Lower lobe of right lung (tissue), 2 donors: ENCODE results near the gene C19orf33. TPM values are rescaled to one million over a fixed set of nuclear protein-coding genes. Genes with fewer than 3 reads are reported as not detected.

Experiments
- ATAC-seq, 2 donors: fragments of 200-7000 bp; cut with Tn5 transposase; one replicate each; pipeline ENCODE4 v1.9.1; 2020 to 2022; ENCODE audit warnings: mild to moderate bottlenecking in 2 of 2, moderate library complexity in 2 of 2
- DNase-seq: peaks from one replicate; pipeline ENCODE4 v3.0.0-alpha.2; 2020
- H3K27ac ChIP-seq: fragments of 200-600 bp; one replicate; pipeline ENCODE4 v1.8.0; 2022
- H3K27me3 ChIP-seq: fragments of 200-600 bp; one replicate; pipeline ENCODE4 v1.8.0; 2022; ENCODE audit warnings: low read depth
- H3K36me3 ChIP-seq: fragments of 200-600 bp; one replicate; pipeline ENCODE4 v1.8.0; 2022; ENCODE audit warnings: mild to moderate bottlenecking
- H3K4me1 ChIP-seq: fragments of 200-600 bp; one replicate; pipeline ENCODE4 v1.8.0; 2022
- H3K4me3 ChIP-seq: fragments of 200-600 bp; one replicate; pipeline ENCODE4 v1.8.0; 2022; ENCODE audit warnings: mild to moderate bottlenecking
- H3K9me3 ChIP-seq: fragments of 200-600 bp; one replicate; pipeline ENCODE4 v1.8.0; 2022
- intact Hi-C: fragments of 100-400 bp; cut with DNase I; formaldehyde crosslinking; loops from one replicate; pipeline ENCODE4 v1.11.0; 2022
- total RNA-seq: library from RNA; stranded (reverse); fragmentation: NEBNext Ultra II Directional; extraction: Animal tissue kit (Norgen Biotek cat#: 25700); gene quantifications from one replicate; pipeline ENCODE4 v1.2.1, GENCODE V29; 2021
- TF ChIP-seq, protein P1 (sequence below): fragments of 200-600 bp; IDR thresholded peaks from one replicate; pipeline ENCODE4 v1.8.0; 2022; ENCODE audit warnings: antibody characterized with exemption, mild to moderate bottlenecking
- donor health status: DM: no; HTN: yes; CAD: no; lungs with severe emphysema.

C19orf33 gene
- total RNA-seq, 1 donor from 2014 or later = 35.6 TPM

DNA sequence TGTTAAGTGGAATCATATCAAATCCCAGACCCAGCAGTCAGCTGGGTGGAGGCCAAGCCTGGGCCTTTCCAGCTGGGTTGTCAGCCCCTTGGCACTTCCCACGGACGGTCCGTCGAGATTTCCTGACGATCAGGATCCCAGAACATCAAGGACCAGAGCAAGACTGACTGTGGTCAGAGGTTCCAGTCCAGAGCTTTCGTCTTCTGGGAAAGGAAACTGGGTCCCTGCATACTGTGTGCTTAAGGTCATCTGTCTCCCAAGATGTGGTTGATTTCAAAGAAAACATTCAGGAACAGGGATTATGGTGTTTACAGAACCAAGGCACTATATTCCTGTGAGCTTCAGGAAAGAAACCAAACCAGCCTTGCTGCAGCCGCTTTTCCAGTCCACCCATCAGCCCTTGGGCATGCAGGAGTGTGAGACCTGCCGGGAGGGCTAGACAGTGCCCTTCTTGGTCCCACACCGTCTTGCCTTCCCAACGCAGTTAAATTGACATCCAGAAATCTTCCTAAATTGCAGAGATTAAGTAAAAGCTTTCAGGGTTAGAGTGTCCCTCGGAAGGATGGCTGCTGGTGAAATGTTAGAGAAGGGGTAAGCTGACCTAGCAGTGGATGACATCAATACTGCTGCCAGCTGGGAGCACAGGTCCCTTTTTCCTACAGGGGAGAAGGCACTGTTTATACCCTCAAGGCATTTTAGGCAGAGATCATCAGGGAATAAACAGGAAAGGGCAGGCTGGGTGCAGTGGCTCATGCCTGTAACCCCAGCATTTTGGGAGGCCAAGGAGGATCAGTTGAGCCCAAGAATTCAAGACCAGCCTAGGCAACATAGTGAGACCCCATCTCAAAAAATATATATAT, 5.0 kb upstream of the C19orf33 start:
- peaks cover 9% of the 10 kb centered on the region for H3K4me1 ChIP-seq
- peaks cover 4% of the 10 kb centered on the region for H3K36me3 ChIP-seq
- no peaks in the 10 kb centered on the region for H3K27me3 ChIP-seq
- H3K27ac ChIP-seq = peak overlapping the region; percentile 25
- intact Hi-C loops = no loop called here
- no peak for DNase-seq
- no peak overlapping the region for H3K4me3 ChIP-seq
- no peaks in the 10 kb centered on the region for H3K9me3 ChIP-seq
- TF ChIP-seq, protein P1, sequence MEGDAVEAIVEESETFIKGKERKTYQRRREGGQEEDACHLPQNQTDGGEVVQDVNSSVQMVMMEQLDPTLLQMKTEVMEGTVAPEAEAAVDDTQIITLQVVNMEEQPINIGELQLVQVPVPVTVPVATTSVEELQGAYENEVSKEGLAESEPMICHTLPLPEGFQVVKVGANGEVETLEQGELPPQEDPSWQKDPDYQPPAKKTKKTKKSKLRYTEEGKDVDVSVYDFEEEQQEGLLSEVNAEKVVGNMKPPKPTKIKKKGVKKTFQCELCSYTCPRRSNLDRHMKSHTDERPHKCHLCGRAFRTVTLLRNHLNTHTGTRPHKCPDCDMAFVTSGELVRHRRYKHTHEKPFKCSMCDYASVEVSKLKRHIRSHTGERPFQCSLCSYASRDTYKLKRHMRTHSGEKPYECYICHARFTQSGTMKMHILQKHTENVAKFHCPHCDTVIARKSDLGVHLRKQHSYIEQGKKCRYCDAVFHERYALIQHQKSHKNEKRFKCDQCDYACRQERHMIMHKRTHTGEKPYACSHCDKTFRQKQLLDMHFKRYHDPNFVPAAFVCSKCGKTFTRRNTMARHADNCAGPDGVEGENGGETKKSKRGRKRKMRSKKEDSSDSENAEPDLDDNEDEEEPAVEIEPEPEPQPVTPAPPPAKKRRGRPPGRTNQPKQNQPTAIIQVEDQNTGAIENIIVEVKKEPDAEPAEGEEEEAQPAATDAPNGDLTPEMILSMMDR = no peak
- ATAC-seq = no peak

DNA sequence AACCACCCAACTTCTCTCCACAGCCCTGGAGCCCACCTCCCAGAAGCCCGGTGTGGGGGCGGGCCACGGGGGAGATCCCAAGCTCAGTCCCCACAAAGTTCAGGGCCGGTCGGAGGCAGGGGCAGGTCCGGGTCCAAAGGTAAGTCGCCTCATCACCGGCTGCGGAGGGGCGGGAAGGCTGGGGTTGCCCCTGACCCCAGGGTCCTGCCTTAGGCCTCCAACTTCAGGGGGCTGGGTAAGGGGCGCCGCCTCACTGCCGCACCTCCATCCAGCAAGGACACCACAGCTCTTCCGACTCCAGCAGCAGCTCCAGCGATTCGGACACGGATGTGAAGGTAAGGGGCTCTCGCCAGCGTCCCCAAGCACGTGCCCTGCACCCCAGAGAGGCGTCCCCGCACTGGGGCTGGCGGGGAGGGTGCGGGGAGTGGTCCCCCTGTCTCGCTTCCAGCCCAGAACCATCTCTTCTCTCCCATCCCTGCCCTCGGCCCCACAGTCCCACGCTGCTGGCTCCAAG, 358 bp downstream of the C19orf33 start:
- H3K4me3 ChIP-seq = peak overlapping the region; percentile 53
- H3K27me3 ChIP-seq = no peaks in the 10 kb centered on the region
- TF ChIP-seq, protein P1 = no peak
- no peaks in the 10 kb centered on the region for H3K9me3 ChIP-seq
- H3K36me3 ChIP-seq = peaks cover 35% of the 10 kb centered on the region
- DNase-seq (no peak), ATAC-seq (peak in 1 of 2 donors; percentile 13)
- intact Hi-C loops = no loop called here
- H3K4me1 ChIP-seq = peaks cover 20% of the 10 kb centered on the region
- H3K27ac ChIP-seq = peak overlapping the region; percentile 83

DNA sequence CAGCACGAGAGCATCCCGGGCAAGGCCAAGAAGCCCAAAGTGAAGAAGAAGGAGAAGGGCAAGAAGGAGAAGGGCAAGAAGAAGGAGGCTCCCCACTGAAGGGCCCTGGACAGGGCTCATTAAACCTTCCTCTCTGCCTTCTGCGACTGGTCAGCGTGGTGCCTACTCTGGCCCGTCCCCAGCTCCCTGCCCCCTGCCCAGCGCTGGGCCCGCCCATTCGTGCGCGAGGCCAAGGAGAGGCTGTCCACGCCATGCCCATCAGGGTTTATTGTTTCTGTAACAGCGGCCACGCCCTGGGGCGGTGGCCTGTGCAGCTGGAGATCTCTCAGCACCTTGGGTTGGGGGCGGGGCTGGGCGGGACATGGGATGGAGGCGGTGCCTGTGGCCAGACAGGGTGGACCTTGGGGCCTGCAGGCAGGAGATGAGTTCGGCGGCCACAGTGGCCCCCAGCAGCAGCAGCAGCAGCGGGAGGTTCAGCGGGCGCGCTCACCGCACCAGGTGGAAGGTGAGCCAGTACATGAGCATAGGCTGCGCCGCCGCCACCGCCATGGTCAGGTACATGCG, 897 bp downstream of the C19orf33 start:
- peak overlapping the region; percentile 53 for H3K4me3 ChIP-seq
- peaks cover 36% of the 10 kb centered on the region for H3K36me3 ChIP-seq

DNA sequence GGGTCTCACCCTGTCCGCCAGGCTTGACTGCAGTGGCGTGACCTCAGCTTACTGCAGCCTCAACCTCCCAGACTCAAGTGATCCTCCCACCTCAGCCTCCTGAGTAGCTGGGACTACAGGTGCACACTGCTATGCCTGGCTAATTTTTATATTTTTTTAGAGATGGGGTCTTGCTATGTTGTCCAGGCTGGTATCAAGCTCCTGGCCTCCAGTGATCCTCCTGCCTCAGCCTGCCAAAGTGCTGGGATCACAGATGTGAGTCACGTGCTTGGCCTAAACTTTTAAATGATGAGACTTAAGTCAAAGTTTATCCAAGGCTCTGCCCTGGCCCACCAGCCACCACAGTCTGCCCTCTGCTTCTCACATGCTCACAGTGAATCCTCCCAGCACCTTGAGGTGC, 2.2 kb downstream of the C19orf33 start:
- Histone ChIP-seq H3K9me3 (no peaks in the 10 kb centered on the region), H3K27ac (no peak overlapping the region), H3K4me3 (no peak overlapping the region), H3K4me1 (peaks cover 20% of the 10 kb centered on the region), H3K27me3 (no peaks in the 10 kb centered on the region), H3K36me3 (peaks cover 36% of the 10 kb centered on the region)
- DNase-seq (no peak), ATAC-seq (no peak)
- TF ChIP-seq, protein P1 = no peak
- intact Hi-C loops = no loop called here

More for the DNA sequence above, 897 bp downstream of the C19orf33 start:
- TF ChIP-seq, protein P1 = no peak
- ATAC-seq = peak; percentile 93 to 94
- DNase-seq = peak; percentile 91
- intact Hi-C loops = no loop called here
- H3K9me3 ChIP-seq = no peaks in the 10 kb centered on the region
- H3K4me1 ChIP-seq = peaks cover 20% of the 10 kb centered on the region
- no peaks in the 10 kb centered on the region for H3K27me3 ChIP-seq
- H3K27ac ChIP-seq = peak overlapping the region; percentile 83

DNA sequence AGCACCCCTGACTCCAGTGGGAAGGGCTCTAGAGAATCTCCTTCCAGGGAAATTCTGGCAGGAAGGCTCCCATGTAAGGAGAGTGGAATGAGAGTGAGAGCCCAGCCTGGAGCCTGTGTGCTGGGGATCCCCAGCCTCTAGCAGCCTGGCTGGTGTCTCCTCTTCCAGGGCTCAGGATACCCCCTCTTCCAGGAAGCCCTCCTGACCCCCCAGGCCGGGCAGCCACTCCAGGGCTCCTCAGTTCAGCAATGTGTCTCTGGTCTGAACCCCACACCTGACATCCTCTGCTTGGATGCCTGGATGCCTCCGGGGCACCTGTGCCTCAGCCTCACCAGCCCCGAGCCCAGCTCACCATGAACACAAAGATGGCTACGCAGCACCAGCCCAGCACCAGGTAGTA, 3.0 kb downstream of the C19orf33 start:
- H3K4me3 ChIP-seq = no peak overlapping the region
- TF ChIP-seq, protein P1 = no peak
- H3K9me3 ChIP-seq = no peaks in the 10 kb centered on the region
- peaks cover 36% of the 10 kb centered on the region for H3K36me3 ChIP-seq
- intact Hi-C loops = no loop called here
- no peak for ATAC-seq
- no peaks in the 10 kb centered on the region for H3K27me3 ChIP-seq
- H3K4me1 ChIP-seq = peaks cover 20% of the 10 kb centered on the region
- no peak overlapping the region for H3K27ac ChIP-seq
- DNase-seq = no peak
